Naive thymus-derived CD4-positive, alpha-beta T cell (primary cell): Measurements from ENCODE around the gene CTSA. TPM values are rescaled to one million over a fixed set of nuclear protein-coding genes. Genes with fewer than 3 reads are reported as not detected.

Source experiments
- ATAC-seq: fragments of 150-1000 bp; cut with Tn5 transposase; 2 replicates; pipeline ENCODE4 v1.10.0; 2021; ENCODE audit warnings: mild to moderate bottlenecking, moderate library complexity
- CTCF ChIA-PET: fragments of 350-600 bp; sonication (Branson Sonifier 250); formaldehyde crosslinking; loops from one replicate; lab custom pipeline; 2021; ENCODE audit warnings: antibody characterized with exemption; lab: Charles Lee
- POLR2A ChIA-PET: fragments of 350-600 bp; sonication (Branson Sonifier 250); formaldehyde crosslinking; loops from one replicate; lab custom pipeline; 2021; ENCODE audit warnings: antibody characterized with exemption, inconsistent platforms; lab: Charles Lee
- DNase-seq, 9 donors: peaks; one replicate each; pipeline versions ENCODE4 v3.0.0 to v3.0.0-alpha.2; 2020 to 2022; ENCODE audit warnings: mixed read lengths in 1 of 9
- H3K27ac ChIP-seq: one replicate; pipeline ENCODE4 v1.7.0; 2013; ENCODE audit warnings: mild to moderate bottlenecking, low read depth, low read length, moderate library complexity
- H3K27me3 ChIP-seq, 2 donors: one replicate each; pipeline ENCODE4 v1.7.0; 2013; ENCODE audit warnings: low read length in 2 of 2, mild to moderate bottlenecking in 2 of 2, moderate library complexity in 2 of 2; ENCODE audit not compliant: control insufficient read depth in 2 of 2, insufficient read depth in 2 of 2
- H3K36me3 ChIP-seq, 3 experiments: 1 replicate in 2 of 3; 2 replicates in 1 of 3; pipeline ENCODE4 v1.7.0; 2013; ENCODE audit warnings: low read length in 3 of 3, mild to moderate bottlenecking in 3 of 3, moderate library complexity in 1 of 3; ENCODE audit not compliant: insufficient read depth in 3 of 3, control insufficient read depth in 2 of 3
- H3K4me1 ChIP-seq, 2 donors: one replicate each; pipeline ENCODE4 v1.7.0; 2013; ENCODE audit warnings: low read length in 2 of 2, mild to moderate bottlenecking in 2 of 2, moderate library complexity in 1 of 2; ENCODE audit not compliant: control insufficient read depth in 2 of 2, insufficient read depth in 2 of 2
- H3K4me3 ChIP-seq: 2 replicates; pipeline ENCODE4 v1.7.0; 2013; ENCODE audit warnings: mild to moderate bottlenecking, low read length
- H3K9me3 ChIP-seq, 3 experiments: 1 replicate in 2 of 3; 2 replicates in 1 of 3; pipeline ENCODE4 v1.7.0; 2013; ENCODE audit warnings: low read length in 3 of 3; ENCODE audit not compliant: control insufficient read depth in 2 of 3
- H3K27ac Mint-ChIP-seq, 9 donors: one replicate each; pipeline ENCODE4 v1.8.0; 2020 to 2022; ENCODE audit warnings: mixed read lengths in 9 of 9, mild to moderate bottlenecking in 8 of 9, moderate library complexity in 5 of 9, inconsistent platforms in 2 of 9
- H3K27me3 Mint-ChIP-seq, 5 donors: one replicate each; pipeline ENCODE4 v1.8.0; 2021 to 2022; ENCODE audit warnings: mixed read lengths in 5 of 5, mild to moderate bottlenecking in 1 of 5
- H3K36me3 Mint-ChIP-seq, 5 donors: one replicate each; pipeline ENCODE4 v1.8.0; 2020 to 2022; ENCODE audit warnings: mixed read lengths in 5 of 5, mild to moderate bottlenecking in 3 of 5, inconsistent platforms in 1 of 5
- H3K4me1 Mint-ChIP-seq, 7 donors: one replicate each; pipeline ENCODE4 v1.8.0; 2020 to 2022; ENCODE audit warnings: mixed read lengths in 7 of 7, mild to moderate bottlenecking in 3 of 7, inconsistent platforms in 1 of 7
- H3K4me3 Mint-ChIP-seq, 10 donors: one replicate each; pipeline ENCODE4 v1.8.0; 2020 to 2022; ENCODE audit warnings: mild to moderate bottlenecking in 10 of 10, mixed read lengths in 10 of 10, moderate library complexity in 6 of 10, inconsistent platforms in 2 of 10
- H3K9me3 Mint-ChIP-seq, 11 donors: one replicate each; pipeline ENCODE4 v1.8.0; 2020 to 2022; ENCODE audit warnings: mixed read lengths in 11 of 11, mild to moderate bottlenecking in 4 of 11, inconsistent platforms in 1 of 11, moderate library complexity in 1 of 11
- intact Hi-C, 2 donors: fragments of 100-400 bp; cut with micrococcal nuclease; formaldehyde crosslinking; loops; one replicate each; pipeline ENCODE4 v1.15.1; 2023
- polyA plus RNA-seq, 2 donors: library from polyadenylated mRNA; unstranded; fragments of 300-500 nt; fragmentation: Illumina TruSeq; gene quantifications; one replicate each; pipeline ENCODE4 v1.2.3, GENCODE V29; 2021
- total RNA-seq, 6 experiments: library from RNA in 5 of 6; stranded (reverse) in 5 of 6; gene quantifications; 1 replicate in 5 of 6; 2 replicates in 1 of 6; pipeline ENCODE4 v1.2.3 and lab custom pipeline; 2021 to 2026

Gene CTSA
- total and polyA plus RNA-seq, 7 experiments from 2014 or later: 59.6 to 151 (median 65.1) TPM

DNA sequence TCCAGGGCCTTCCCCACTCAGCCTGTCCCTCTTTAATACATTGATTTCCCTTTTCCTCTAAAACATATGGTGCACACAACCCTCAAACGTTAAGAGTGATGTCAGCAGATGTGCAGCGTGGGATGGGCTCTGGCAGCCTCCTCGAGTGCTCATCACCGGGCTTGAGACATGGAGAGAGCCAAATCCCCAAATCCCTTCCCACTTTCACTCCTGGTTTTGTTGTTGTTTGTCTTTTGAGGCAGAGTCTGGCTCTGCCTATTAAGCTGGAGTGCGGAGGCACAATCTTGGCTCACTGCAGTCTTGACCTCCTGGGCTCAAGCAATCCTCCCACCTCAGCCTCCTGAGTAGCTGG lies 26.6 kb downstream of the CTSA start:
- H3K4me3 Mint-ChIP-seq: no peak overlapping the region
- no peak overlapping the region for H3K27ac Mint-ChIP-seq
- Histone ChIP-seq H3K27ac (no peak overlapping the region), H3K4me3 (no peak overlapping the region), H3K4me1 (no peaks in the 10 kb centered on the region), H3K36me3 (no peaks in the 10 kb centered on the region), H3K27me3 (no peaks in the 10 kb centered on the region), H3K9me3 (no peaks in the 10 kb centered on the region)
- peaks cover 17 to 43% (median 21%) of the 10 kb centered on the region in 5 donors for H3K27me3 Mint-ChIP-seq
- CTCF ChIA-PET: interaction anchor here (0.6 kb wide), 1 partner anchor 100 kb away, joined by 3 read pairs; no protein-coding TSS in a partner anchor
- DNase-seq: no peak
- POLR2A ChIA-PET: interaction anchor here (1.4 kb wide), 1 partner anchor 12 kb away, joined by 5 read pairs; no protein-coding TSS in a partner anchor
- H3K4me1 Mint-ChIP-seq: peaks cover 0 to 6% (median 0%) of the 10 kb centered on the region in 7 donors
- no peaks in the 10 kb centered on the region for H3K36me3 Mint-ChIP-seq
- intact Hi-C loops: no loop called here
- H3K9me3 Mint-ChIP-seq: no peaks in the 10 kb centered on the region
- ATAC-seq: no peak

DNA sequence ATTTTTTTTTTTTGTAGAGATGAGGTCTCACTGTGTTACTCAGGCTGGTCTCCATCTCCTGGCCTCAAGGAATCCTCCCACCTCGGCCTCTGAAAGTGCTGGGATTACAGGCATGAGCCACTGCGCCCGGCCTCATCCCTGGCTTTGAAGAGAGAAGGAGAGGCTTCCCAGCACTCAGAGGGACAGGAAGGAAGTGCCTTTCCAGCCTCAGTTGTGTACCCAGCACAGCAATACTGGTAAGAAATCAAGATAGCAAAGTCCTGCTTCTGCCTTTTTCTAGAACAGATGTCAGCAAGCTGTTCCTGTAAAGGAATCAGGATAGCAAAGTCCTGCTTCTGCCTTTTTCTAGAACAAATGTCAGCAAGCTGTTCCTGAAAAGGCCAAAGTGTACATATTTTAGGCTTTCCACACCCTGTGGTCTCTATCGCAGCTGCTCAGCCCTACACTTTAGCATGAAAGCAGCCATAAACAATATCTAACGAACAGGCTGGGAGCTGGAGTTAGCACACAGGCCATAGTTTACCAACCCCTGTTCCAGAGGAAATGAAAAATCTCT lies 27.1 kb downstream of the CTSA start:
- no peaks in the 10 kb centered on the region for H3K9me3 Mint-ChIP-seq
- Histone ChIP-seq H3K4me1 (no peaks in the 10 kb centered on the region), H3K36me3 (no peaks in the 10 kb centered on the region), H3K27me3 (no peaks in the 10 kb centered on the region), H3K27ac (no peak overlapping the region), H3K9me3 (no peaks in the 10 kb centered on the region), H3K4me3 (no peak overlapping the region)
- no peak for DNase-seq
- ChIA-PET CTCF (no interaction called here), POLR2A (interaction anchor here (1.4 kb wide), 1 partner anchor 12 kb away, joined by 5 read pairs; no protein-coding TSS in a partner anchor)
- H3K4me3 Mint-ChIP-seq: no peak overlapping the region
- no peak overlapping the region for H3K27ac Mint-ChIP-seq
- H3K36me3 Mint-ChIP-seq: no peaks in the 10 kb centered on the region
- intact Hi-C loops: no loop called here
- peaks cover 0 to 6% (median 0%) of the 10 kb centered on the region in 7 donors for H3K4me1 Mint-ChIP-seq
- no peak for ATAC-seq
- H3K27me3 Mint-ChIP-seq: peaks cover 17 to 45% (median 21%) of the 10 kb centered on the region in 5 donors

DNA sequence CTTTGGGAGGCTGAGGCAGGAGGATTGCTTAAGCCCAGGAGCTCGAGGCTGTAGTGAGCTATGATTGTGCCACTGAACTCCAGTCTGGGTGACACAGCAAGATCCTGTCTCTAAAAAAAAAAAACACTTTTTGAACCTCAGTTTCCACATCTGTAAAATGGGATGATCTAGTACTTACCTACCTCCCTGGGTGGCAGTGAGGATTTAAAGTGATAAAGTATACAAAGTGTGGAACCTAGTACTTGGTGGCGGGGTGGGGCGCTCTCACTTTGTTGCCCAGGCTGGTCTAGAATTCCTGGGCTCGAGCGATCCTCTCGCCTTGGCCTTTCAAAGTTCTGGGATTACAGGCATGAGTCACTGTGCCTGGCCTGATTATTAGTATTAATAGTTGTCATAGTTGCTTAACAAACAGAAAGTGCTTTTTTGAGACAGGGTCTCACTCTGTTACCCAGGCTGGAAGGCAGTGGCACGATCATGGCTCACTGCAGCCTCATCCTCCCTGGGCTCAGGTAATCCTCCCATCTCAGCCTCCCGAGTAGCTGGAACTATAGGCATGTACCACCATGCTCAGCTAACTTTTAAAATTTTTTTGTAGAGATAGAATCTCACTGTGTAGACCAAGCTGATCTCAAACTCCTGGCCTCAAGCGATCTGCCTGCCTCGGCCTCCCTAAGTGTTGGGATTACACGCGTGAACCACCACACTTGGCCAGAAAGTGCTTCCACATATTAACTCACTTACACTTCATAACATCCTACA lies 27.8 kb downstream of the CTSA start:
- Mint-ChIP-seq H3K4me1 (peaks cover 0 to 6% (median 0%) of the 10 kb centered on the region in 7 donors), H3K27me3 (peaks cover 17 to 45% (median 21%) of the 10 kb centered on the region in 5 donors), H3K9me3 (no peaks in the 10 kb centered on the region), H3K27ac (no peak overlapping the region), H3K4me3 (no peak overlapping the region), H3K36me3 (no peaks in the 10 kb centered on the region)
- no peaks in the 10 kb centered on the region for H3K27me3 ChIP-seq
- no peak for ATAC-seq
- H3K4me3 ChIP-seq: no peak overlapping the region
- intact Hi-C loops: no loop called here
- H3K4me1 ChIP-seq: no peaks in the 10 kb centered on the region
- no peak overlapping the region for H3K27ac ChIP-seq
- no peak for DNase-seq
- CTCF ChIA-PET: interaction anchor here (0.8 kb wide), 1 partner anchor 16 kb away, joined by 3 read pairs; no protein-coding TSS in a partner anchor
- POLR2A ChIA-PET: interaction anchor here (1.4 kb wide), 1 partner anchor 11 kb away, joined by 5 read pairs; no protein-coding TSS in a partner anchor
- H3K9me3 ChIP-seq: no peaks in the 10 kb centered on the region
- H3K36me3 ChIP-seq: no peaks in the 10 kb centered on the region

DNA sequence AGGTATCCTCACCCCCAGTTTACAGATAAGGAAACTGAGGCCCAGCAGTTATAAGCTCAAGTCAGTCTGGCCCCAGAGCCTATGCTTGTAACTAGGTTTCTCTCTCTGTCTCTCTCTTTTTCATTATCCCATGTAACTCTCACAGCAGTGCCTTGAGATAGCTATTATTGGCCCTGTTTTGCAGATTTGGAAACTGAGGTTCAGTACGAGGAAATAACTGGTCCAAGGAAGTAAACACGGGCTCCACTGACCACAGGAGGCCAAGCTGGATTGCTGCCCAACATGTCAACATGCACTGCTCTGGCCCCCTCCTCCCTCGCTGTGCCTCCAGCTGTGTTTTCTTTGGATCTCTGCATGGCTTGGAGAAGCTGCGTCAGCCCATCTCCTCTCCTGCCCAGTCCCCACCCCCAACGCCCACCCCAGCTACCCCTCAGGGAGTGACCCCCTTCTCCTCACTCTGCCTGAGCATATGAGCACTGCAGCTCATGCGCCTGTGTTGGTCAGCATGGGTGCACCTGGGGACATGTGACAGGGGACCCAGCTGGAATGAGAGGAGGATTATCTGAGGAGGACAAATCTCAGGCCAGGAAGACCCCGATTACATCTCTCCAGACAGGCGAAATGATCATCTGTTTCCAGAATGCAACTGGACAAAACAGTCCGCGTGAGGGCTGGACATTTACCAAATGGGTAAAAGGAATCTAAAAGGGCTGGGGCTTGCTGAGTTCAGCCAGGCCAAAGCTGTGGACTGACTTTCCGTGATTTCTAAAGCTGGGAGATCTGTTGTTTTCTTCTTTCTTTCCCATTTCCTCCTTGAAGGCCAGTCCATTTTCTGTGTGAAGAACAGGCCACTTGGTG lies 28.6 kb downstream of the CTSA start:
- DNase-seq (no peak), ATAC-seq (no peak)
- intact Hi-C loops: no loop called here
- H3K4me3 Mint-ChIP-seq: no peak overlapping the region
- peaks cover 0 to 9% (median 4%) of the 10 kb centered on the region in 7 donors for H3K4me1 Mint-ChIP-seq
- no peaks in the 10 kb centered on the region for H3K4me1 ChIP-seq
- no peaks in the 10 kb centered on the region for H3K9me3 Mint-ChIP-seq
- no peak overlapping the region for H3K27ac ChIP-seq
- H3K36me3 Mint-ChIP-seq: no peaks in the 10 kb centered on the region
- no peak overlapping the region for H3K4me3 ChIP-seq
- H3K9me3 ChIP-seq: no peaks in the 10 kb centered on the region
- no peak overlapping the region for H3K27ac Mint-ChIP-seq
- ChIA-PET CTCF (interaction anchor here (0.8 kb wide), 1 partner anchor 15 kb away, joined by 3 read pairs; no protein-coding TSS in a partner anchor), POLR2A (interaction anchor here (0.6 kb wide), 1 partner anchor 16 kb away, joined by 3 read pairs; no protein-coding TSS in a partner anchor)
- no peaks in the 10 kb centered on the region for H3K27me3 ChIP-seq
- peaks cover 12 to 37% (median 17%) of the 10 kb centered on the region in 5 donors for H3K27me3 Mint-ChIP-seq
- H3K36me3 ChIP-seq: no peaks in the 10 kb centered on the region

DNA sequence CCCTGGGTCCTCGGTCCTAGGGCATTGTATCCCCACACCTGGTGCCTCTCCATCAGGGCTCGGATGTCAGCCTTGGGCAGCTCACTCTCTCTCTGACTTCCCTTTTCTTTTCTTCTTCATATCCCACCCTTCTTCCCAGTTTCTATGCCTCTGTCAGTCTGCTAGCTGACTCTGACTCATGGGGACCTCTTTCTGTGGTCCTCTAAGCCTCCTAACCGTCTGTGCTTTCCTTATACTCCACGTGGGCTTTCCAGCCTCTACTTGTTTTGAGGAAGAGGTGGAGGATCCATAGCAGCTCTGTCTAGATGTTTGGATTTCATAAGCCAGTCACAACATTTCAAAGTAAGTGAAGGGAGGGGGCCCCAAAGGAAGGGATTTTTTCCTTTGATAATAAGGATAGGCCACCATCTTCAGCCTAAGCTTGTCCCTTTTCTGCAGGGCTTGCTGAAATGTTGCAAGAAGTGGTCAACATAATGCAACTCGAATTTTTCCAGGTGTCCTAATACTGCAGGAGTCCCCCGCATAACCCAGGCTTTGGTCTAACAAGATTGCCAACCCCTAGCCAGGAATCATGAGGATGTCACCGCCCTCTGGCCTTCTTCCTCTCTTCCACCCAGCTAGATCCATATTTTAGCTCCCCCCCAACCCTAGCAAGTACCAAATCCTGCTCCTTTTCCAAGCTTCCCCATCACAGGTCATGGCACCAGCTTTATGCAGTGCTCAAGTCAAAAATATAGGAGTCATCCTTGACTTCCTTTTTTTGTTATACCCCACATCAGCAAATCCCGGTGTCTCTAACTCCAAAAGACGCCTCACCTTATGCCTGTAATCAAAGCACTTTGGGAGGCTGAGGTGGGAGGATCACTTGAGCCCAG lies 29.6 kb downstream of the CTSA start:
- Mint-ChIP-seq H3K27ac (no peak overlapping the region), H3K9me3 (no peaks in the 10 kb centered on the region), H3K4me1 (peaks cover 0 to 12% (median 4%) of the 10 kb centered on the region in 7 donors), H3K36me3 (no peaks in the 10 kb centered on the region), H3K4me3 (no peak overlapping the region), H3K27me3 (peaks cover 12 to 37% (median 15%) of the 10 kb centered on the region in 5 donors)
- intact Hi-C loops: no loop called here
- ChIA-PET POLR2A (interaction anchor here (0.6 to 4.6 kb wide), 2 partner anchors 13 to 16 kb away, joined by 3 to 25 read pairs; partner anchors contain the start of gene PCIF1), CTCF (interaction anchor here (1.2 kb wide), 1 partner anchor 9 kb away, joined by 5 read pairs; no protein-coding TSS in a partner anchor)
- Histone ChIP-seq H3K36me3 (no peaks in the 10 kb centered on the region), H3K27ac (no peak overlapping the region), H3K4me1 (no peaks in the 10 kb centered on the region), H3K27me3 (no peaks in the 10 kb centered on the region), H3K4me3 (no peak overlapping the region), H3K9me3 (no peaks in the 10 kb centered on the region)
- ATAC-seq: no peak
- no peak for DNase-seq
